NCI-H526 treated with DMSO at 0.1 percent for 48 hours (cell line): ENCODE measurements around the gene IGSF9.
A peak's percentile ranks its signal among the peaks of the same experiment; 100 is the strongest.

Experiments used
- DNase-seq: peaks from one replicate; lab custom pipeline; 2025; lab: John Stamatoyannopoulos, UW

The IGSF9 gene

DNA sequence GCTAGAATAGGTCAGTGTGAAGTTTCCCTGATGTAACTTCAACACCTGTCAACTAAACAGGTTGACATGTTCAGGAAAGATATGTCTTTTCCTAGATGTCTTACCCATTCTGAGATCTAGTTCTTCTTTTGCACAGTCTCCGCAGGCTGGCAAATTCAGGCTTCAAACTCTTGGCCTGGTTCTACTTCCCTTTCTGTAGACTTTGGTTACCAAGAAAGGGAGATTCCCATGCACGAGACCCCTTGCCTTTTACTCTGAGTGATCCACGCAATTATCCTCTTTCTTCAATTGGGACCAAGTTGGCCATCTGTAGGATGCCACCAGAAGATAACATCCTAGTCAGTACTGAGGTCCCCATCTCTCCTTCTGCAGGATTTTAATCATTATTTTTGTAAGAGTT, 47.5 kb downstream of the IGSF9 start:
- no peak for DNase-seq

DNA sequence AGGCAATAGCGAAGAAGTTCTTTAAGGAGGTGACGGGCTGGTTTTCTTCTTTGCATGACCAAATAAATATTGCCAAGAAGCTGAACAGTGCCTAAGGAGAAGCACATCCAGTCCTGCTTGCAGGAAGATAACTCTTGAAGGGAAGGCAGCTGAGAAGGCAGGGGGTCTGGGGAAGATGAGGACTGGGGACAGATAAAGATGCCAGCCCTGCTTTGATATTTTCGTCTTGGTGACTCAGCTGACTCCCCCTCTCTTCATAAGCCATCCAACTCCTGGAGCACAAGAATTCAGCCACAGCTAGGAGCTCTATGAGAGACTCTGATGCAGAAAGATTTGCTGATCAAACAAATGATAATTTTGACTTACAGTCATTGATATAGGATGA, 48.9 kb downstream of the IGSF9 start:
- DNase-seq = no peak

DNA sequence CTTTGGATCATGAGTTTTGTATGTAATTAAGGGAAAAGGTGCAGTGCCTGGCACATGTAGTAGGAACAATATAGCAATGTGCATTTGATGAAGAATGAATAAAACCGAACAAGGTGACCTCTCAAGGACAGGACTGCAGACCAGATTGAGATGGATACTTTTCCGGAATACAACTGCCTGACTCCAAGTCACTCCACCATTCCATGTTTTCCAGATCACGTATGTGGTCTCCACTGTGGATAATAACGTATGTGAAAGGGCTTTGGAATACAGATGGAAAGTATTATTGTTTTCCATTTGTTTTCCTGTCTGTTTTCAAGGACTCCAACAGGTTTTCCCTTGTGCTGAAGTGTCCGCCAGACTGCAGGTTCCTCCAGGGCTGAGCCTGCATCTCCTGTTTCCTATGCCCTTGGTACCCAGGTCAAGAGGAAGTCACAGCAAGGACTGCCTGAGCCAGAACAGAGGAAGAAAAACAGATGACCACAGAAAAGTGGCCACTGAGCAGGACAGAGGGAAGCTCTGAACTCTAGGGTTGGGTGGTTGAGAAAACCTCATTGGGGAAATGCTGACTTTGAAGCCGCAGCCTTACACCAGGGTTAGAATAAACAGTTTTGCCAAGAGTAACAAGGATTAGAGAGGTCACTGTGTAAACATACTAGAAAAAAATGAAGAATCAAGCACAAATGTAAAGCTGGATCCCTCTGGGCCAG, 49.4 kb downstream of the IGSF9 start:
- no peak for DNase-seq

DNA sequence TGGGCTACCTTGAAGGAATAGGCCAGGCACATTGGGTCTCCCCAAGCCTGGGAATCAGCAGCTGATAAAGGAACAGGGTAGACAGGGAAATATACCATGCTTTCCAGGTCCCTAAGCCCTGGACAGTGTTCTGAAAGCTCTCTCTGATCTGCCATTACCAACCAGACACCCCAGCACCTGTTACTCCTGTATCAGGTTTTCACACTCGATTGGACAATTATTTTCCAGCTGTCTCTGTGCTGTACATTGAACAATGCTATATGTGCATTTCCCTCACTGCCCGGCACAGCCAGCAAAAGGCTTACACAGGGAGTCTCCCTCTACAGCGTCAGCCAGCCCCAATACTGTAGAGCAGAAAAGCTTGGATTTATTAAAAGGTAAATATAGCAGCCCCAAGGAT, 50.1 kb downstream of the IGSF9 start:
- DNase-seq = no peak

DNA sequence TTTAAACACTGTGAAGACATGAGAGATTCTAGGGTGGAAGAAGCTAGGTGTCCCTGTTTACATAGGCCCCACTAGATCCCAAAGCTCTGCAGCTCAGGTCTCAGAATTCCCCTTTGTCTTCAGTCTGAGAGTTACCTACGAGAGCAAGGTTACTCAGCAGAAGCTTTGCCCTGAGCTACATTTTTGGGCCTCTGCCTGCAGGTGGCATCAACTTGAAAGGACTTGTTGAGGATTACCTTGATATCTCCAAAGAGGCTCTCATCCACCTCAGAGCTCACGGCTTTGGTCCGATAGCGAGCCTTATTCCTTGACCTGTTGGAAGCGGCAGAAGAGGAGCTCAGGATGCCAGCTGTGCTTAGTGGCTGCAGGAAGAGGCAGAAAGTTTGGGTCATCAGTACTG, 52.5 kb downstream of the IGSF9 start:
- no peak for DNase-seq

DNA sequence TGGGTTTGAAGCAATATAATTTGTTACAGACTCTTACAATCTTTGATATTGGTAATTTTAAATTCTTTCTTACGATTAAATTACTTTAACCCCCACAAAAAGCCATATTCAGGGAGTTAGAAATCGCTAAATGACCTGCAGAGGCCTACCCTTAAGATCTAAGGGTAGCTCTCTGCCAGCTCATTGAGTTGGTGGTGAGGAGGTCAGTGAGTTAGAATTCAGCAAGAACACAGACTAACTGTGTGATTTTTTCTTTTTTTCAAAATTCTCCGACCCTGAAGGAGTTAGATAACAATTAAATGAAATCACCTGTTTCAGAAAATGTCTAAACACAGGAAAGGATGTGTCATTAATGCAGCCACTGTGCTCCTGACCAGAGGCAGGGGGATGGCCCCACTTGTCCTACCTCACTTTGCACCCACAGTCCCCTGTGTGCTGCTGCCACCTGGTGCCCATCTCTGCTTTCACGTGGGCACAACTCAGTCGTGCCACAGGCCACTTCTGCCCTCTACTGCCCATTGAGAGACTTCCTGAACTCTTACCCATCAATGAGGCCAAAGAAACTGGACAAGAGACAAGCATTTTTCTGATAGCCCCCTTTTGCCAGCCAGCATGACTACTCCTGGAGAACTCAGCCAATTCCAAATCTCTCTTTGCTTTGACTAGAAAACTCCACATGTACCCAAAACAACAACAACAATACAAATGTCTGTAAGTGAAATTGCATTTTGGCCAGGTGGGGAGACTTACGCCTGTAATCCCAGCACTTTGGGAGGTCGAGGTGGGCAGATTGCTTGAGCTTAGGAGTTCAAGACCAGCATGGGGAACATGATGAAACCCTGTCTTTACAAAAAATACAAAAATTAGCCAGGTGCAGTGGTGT, 53.9 kb downstream of the IGSF9 start:
- peak; percentile 87 for DNase-seq

DNA sequence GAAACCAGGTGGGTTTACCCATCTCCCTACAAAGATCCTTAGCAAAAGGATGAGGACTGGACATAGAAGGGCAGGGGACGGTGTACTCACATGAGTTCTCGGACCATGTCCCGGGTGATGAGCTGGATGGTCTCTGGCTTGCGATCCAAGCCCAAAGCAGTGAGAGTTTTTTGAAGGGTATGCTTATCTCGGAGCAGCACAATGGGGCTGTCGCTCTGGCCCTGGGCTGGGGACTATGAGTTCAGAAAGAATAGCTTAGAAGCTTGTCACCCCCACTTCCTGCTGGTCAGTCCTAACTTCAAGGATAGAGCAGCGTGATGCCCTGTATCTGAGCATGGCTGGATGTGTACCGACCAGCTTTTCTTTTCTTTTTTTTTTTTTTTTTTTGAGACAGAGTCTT, 55.0 kb downstream of the IGSF9 start:
- no peak for DNase-seq

DNA sequence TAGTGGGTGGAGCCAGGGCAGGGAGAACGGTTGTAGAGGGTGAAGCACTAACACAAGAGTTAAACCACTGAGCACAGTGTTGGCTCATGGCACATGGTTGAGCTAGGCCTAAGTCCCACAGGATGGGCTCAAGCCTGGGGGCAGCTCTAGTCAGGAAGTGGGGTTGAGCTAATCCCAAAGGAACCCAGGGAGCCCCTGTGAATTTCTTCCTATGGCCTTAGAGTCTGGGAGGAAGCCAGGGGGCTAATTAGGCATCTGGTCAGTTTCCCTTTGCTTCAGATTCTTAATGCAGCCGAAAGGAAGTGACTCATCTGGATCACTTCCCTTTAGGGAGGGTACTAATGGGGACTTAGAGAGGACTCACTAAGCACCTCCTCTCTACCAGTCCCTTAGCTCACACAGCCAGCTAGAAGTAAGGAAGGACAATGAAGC, 55.6 kb downstream of the IGSF9 start:
- no peak for DNase-seq

DNA sequence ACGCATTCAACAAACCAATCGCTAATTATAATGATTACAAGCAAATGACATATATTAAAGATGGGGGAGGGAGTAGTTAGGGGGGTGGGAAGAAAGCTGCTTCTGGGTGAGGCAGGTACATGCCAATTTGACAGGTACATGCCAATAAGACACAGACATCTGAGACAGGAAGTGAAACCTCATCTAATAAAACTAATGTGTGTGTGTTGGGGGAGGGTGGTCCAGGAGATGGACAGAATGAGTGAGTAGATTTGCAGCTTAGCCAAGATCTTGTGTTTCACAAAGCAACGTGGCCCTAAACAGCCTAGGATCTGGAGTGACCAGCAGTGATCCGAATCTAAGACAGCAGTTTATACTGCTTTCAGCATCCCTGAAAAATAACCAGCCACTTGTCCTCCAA, 56.2 kb downstream of the IGSF9 start:
- no peak for DNase-seq

DNA sequence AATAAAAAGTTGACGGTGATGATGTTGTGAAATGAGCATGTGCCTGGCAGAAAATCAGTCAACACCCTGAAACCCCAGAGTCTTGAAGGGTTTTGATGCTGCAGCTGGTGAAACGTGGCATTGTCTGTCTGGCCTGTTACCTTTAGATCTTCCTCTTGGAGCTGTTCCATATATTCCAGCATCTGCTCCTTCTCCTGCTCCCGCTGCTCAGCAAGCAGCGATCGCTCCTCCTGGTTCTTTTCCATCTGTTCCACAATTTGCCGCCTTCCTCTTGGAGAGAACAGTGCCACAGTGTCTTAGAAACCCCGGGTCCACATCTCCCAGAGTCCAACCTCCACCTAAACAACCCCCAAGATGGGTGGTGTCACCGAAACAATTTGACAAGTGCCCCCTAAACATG, 61.1 kb downstream of the IGSF9 start:
- no peak for DNase-seq

DNA sequence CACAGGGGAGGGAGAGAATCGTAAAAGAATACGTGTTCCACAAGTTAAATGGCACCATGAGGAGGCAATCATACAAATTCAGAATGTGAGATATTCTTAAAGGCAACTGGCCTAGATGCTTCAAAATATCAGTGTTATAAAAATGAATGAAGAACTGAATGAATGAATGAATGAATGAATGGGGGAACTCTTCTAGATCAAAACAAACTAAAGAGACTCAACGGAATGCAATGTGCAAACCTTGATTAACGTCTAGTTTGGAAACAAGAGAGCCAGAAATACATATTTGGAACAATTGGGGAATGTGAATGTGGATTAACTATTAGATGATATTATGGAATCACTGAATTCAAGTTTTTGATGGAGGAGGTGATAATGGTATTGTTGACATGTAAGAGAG, 62.3 kb downstream of the IGSF9 start:
- no peak for DNase-seq

DNA sequence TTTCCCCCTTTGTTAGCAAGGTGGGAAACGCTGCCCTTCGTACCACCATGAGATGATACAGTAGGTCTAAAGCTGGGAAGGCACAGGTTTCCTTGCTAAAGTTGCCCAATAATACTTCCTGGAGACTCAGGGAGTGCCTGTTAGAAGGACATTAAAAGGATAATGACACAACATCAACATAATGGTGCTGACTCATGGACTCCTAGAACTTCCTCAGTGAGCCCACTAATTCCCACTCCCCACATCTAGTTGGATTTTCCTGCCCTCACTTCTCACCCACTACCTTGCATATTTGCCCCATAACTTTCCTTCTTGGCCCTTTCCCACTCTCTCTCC, 62.9 kb downstream of the IGSF9 start:
- DNase-seq = no peak

DNA sequence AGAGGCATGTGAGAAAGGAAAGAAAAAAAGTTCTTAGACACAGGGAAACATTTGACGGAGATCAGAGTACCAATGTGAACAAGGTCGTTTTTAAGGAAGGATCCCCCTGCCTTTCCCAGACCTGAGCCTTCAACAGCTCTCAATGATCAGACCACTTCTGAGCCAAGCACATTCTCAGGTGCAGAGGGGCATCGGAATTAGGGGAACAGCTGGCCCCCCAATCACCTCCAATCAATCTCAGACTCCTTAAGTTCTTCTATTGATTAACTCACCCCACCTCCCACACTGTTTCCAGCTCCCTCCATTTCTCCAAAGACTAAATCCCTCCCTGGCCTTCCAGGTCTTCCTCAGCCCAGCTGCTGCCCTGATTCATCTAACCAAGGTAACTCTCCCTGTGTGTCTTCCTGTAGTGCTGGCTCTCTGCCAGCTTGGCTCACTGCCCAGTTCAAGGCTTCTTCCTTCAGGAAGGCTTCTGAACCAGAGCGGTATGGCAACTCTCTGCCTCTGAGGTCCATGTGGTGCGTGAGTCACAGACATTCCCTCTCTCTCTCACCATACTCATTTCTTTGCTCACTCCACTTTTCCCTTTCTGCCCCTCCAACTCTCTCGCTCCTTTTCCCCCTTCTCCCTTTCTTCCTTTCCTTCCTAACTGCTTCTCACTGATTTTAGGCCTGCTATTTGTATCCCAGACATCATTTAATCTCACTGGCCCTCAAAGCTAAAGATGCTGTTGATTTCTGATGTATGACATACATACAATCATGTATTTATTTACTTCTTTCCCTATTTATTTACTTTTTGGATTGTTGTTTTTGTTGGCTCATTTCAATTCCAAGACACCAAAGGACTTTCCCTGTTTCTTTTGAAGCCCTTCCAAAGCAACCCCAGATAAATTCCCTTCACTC, 63.5 kb downstream of the IGSF9 start:
- DNase-seq = peak; percentile 47

DNA sequence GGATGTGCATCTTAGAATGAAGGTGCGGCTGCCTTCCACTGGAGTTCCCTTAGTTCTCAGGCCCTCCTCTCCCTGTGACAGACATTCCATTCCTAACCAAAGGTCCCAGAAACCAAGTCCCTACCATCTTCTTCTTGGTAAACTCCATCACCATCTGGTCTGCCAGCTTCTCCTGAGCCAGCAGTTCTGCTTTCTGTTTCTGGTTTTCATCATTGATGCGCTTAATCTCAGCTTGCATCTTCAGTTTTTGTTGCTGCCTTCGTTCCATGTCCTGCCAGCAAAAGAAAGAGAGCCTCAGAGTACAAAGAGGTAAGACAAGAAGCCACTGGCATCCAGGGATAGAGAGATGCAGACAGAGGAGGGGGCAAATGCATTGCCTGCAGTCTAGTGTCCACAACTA, 65.0 kb downstream of the IGSF9 start:
- no peak for DNase-seq

DNA sequence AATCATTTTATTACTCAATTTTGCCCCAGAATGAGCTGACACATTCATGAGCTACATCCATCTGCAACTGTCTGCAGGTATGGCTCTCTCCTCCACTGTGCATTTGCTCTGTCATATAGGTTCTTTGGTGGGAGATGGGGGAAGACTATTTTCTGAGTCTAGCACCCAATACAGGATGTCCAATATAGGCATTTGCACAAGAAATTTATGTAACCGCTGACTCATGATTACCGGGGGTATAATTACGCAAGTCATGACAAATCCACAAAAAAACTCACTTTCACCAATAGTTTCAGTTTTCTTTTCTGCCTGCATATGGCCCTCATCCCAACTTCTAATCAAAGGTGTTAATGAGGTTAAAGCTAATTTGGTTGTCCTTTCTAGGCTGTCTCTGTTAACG, 65.4 kb downstream of the IGSF9 start:
- no peak for DNase-seq

DNA sequence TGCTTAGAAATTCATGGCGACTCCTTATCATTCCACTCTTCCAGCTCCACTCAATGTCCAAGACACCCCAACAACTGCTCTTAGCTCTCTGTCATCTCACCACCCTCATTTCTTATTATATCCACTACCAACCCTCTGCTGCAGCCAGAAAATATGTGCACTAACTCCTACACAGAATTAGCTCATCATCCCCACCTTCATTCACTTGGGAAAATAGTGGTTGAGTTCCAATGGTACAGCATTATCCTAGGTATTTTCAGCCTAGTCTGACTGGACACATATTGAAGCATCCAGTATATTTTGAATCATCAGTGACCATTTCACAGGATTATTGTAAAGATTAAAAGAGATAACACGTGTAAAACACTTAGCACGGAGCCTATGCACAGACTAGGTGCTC, 66.3 kb downstream of the IGSF9 start:
- DNase-seq = no peak

DNA sequence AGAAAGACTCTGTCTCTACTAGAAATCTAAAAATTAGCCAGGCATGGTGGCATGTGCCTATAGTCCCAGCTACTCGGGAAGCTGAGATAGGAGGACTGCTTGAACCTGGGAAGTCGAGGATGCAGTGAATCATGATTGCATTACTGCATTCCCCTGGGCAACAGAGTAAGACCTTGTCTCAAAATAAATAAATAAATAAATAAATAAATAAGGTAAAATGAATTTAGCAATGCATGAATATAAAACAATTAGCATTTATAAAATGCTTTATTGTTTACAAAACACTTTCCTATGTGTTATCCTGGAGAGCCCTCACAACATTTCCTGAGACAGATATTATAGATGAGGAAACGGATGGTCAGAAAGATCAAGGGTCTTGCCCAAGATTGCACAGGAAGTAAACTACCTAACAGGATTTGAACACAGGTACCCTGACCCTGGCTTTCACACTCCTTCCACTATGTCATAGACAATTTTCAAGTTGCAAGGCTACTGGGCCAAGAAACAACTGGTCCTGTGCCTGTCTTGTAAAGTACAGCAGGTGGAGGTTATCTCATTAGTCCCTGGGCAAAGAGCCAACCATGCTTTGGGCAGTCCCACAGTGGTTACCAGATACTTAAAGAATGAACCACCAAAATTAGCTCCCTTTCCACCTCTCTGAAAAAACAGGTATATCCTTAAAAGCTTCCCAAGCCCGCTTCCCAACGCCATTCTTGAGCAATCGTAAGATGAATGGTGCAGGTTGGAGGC, 67.5 kb downstream of the IGSF9 start:
- no peak for DNase-seq
